Effector CD8-positive, alpha-beta T cell (primary cell): ENCODE results near the gene PTN.
"Not testable (repeated sequence)": the region's sequence is repeated elsewhere in the genome, so short reads cannot be mapped to it uniquely, and the experiment has no call there.

Experiments used
- DNase-seq: peaks from one replicate; lab custom pipeline; 2025; lab: John Stamatoyannopoulos, UW

Gene PTN

GRCh38 chr7:137268001-137268865 lies 75.3 kb downstream of the PTN start:
- not testable (repeated sequence) for DNase-seq

DNA sequence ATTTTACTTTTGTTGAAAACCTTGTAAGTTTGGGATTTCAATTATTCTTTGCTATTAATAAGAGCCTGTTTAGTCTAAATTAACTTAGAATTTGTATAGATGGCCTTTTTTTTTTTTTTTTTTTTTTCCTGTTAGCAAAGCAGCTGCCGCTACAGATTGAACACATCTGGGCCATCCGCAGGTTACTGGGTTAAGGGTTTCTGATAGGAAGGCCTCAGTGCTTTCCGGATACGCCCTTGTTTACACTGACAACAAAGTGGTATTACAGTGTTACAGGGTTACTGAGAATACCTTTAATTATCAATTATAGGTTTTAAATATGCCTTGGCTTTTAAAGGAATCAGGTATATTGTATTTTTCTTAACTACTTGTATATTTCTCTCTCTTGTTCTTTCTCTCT lies 76.8 kb downstream of the PTN start:
- no peak for DNase-seq

DNA sequence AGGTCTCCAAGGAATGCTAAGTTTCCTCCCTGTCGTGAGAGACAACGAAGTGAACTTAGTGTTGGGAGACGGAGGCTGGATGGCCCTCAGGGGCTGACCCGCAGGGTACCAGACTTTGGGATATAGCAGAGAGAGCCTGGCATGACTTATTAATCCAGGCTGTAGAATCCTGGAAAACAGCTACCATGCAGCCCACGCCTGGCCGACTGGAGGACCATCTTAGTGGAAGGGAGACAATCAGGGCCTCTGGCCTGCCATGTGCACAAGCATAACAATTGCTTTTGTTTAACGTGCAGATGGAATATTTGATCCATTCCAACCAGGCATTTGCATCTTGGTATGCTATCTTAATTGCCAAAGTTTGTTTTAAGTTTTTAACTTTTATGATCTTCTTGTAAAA lies 78.1 kb downstream of the PTN start:
- DNase-seq = not testable (repeated sequence)

DNA sequence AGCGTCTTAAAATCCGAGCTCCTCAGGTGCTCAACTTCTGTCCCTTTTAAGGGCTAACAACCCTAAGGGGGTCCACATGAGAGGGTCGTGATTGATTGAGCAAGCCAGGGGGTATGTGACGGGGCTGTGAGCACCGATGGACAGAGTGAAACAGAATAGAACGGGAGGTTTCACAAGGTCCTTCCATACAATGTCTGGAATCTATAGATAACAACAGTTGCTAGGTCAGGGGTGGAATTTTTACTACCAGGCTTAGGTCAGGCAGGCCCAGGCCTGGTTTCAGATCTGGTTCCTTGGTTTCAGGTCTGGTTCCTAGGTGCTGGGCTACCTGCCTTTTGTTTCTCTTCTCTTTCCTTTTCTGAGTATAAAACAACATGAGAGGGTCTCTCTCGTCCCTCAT lies 80.9 kb downstream of the PTN start:
- no peak for DNase-seq

- DNase-seq = no peak
Measured at GRCh38 chr7:137258552-137258951, 85.0 kb downstream of the PTN start.

- no peak for DNase-seq
Measured at GRCh38 chr7:137254766-137255165, 88.8 kb downstream of the PTN start.

GRCh38 chr7:137245890-137246289 lies 97.6 kb downstream of the PTN start:
- no peak for DNase-seq

DNA sequence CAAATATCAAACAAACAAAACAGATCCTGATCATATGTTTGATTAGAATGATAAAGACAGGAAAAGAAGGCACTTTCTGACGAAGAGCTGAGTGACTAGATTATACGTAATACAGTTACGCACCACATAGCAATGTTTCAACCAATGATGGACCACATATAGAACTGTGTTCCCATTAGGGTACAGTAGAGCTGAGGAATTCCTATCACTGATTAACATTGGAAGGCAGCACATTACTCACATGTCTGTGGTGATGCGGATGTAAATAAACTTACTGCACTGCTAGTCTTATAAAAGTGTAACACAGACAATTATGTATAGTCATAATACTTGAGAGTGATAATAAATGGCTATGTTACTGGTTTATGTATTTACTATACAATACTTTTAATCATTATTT lies 98.3 kb downstream of the PTN start:
- DNase-seq = no peak

DNA sequence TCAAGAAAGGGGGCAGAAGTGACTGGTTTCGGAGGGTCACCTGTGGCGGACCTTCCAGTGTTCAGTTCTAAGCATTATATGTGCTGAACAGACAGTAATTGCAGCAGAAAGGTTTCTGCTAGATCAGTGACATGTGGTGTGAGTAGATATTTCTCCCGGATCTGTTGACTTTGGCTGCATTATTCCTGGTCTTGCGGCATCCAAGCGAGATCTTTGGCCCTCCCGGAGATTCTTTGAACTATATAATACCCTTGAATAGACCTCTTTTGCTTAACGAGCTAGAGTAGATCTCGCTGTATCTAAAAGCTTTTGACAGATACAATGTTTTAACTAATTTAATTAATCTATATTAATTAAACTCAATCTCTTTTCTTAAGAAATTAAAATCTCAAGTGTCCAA lies 99.8 kb downstream of the PTN start:
- no peak for DNase-seq

DNA sequence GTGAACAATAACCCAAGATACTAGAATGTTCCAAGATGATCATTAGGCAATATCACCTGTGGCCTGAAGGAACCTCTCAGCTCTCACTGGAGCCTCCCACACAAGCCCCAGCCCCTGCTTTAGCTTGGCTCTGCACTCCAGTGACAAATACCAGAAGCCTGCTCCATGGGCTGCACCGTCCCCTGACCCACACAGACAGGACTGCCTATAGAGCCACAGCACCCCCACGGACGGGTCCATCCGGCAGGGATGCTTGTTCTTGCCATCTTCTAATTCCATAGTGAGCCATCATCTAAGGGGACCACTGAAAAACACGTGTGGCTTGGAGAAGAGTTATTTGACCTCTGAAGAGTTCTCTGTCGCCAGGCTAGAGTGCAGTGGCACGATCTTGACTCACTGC lies 100.9 kb downstream of the PTN start:
- no peak for DNase-seq

GRCh38 chr7:137241655-137242360 lies 101.7 kb downstream of the PTN start:
- DNase-seq = no peak

DNA sequence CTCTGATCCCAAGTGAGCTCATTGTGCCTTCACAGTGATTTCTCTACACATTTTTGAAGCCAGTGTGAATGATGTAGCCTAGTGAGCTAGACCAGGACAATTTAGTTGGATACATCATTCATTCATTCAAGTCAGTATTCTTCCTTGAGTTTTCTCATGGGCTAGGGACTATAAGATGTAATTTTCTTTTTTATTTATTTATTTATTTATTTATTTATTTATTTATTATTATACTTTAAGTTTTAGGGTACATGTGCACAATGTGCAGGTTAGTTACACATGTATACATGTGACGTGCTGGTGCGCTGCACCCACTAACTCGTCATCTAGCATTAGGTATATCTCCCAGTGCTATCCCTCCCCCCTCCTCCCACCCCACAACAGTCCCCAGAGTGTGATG lies 104.3 kb downstream of the PTN start:
- DNase-seq = not testable (repeated sequence)

DNA sequence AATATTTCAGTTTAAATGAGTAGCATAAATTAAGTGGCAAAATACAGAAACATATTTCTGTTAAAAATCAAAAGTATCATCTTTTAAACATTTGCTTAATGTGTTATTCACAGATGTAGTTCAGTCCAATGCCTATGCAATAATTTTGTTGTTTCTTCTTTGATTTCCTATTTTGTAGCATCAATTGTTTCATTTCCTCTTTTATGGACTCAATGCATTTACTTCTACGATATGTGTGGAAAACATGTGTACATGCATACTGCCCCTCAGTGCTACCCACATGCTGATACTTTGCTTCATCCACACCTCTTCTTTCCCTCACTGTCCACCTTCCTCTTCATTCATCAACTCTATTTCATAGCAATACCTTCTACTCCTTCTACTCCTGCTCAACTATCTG lies 108.1 kb downstream of the PTN start:
- no peak for DNase-seq

- no peak for DNase-seq
Measured at GRCh38 chr7:137231167-137231566, 112.4 kb downstream of the PTN start.

- DNase-seq = no peak
Measured at GRCh38 chr7:137221467-137221866, 122.1 kb downstream of the PTN start.

DNA sequence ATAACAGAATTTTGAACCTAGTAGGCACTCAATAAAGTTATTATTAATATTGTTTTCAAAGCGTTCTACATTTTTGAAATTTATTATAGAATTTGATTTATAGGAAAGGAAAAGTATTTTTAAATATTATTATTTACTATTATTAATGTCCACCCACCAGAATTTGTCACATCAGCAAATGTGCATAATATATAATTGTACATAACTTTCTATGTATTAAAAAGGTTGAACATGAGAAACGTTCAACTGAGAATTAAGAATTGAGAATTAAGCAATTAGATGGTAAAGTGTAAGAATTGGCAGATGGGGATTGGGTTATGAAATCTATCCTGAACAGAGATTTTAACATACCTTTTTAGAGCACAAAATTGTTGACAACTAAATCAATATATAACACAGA lies 129.8 kb downstream of the PTN start:
- no peak for DNase-seq

- no peak for DNase-seq
Measured at GRCh38 chr7:137209151-137209817, 134.2 kb downstream of the PTN start.

GRCh38 chr7:137206770-137207169 lies 136.8 kb downstream of the PTN start:
- no peak for DNase-seq

DNA sequence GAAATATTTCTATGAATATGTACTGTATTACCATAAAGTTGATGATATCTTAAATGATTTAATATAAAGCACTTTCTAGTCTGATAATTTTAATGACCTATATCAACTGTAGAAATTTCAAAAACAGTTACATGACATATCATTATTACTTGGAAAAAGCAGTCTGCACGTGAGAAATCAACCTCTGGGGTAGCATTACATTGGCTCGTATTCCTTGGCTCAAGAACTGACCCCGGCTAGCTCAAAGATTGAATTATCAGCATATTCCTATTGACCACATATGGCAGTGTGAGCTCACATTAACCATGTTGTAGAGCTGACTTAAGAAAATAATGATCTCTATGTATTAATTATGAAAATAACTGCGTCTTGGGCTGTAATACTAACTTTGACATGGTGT lies 139.3 kb downstream of the PTN start:
- DNase-seq = no peak

GRCh38 chr7:137203351-137203750 lies 140.2 kb downstream of the PTN start:
- no peak for DNase-seq

GRCh38 chr7:137196648-137197047 lies 146.9 kb downstream of the PTN start:
- DNase-seq = no peak

DNA sequence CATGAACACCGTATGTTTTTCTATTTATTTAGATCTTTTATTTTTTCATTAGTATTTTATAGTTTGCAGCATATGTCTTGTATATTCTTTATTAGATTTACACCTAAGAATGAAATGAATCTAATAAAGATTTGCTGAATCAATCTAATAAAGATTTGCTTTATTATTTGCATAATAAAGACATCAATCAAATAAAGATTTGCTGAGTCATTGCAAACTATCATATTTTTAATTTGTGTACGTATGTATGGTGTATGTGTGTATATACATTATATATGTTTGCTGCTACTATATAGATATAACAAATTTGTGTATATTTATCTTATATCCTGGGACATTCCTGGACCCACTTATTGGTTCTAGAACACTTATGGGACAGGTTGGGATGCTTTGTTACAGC lies 147.5 kb downstream of the PTN start:
- no peak for DNase-seq

DNA sequence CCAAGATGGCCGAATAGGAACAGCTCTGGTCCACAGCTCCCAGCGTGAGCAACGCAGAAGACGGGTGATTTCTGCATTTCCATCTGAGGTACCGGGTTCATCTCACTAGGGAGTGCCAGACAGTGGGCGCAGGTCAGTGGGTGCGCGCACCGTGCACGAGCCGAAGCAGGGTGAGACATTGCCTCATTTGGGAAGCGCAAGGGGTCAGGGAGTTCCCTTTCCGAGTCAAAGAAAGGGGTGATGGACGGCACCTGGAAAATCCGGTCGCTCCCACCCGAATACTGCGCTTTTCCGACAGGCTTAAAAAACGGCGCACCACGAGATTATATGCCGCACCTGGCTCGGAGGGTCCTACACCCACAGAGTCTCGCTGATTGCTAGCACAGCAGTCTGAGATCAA lies 161.9 kb downstream of the PTN start:
- DNase-seq = not testable (repeated sequence)
